Measurements from ENCODE around the gene UBE2S.

- TF ChIP-seq MYNN (tag by site-specific recombination; IDR thresholded peaks at IDR 0.05; ENCODE audit: borderline replicate concordance) (no peak), CTCF (tag by site-specific recombination; IDR thresholded peaks at IDR 0.05) (no peak), ZNF423 (tag by site-specific recombination; IDR thresholded peaks at IDR 0.05) (no peak), KLF16 (tag by site-specific recombination; IDR thresholded peaks at IDR 0.05) (no peak), ZNF280D (tag by site-specific recombination; IDR thresholded peaks at IDR 0.05) (no peak)
These were observed 52.3 kb downstream of the UBE2S start for GRCh38 chr19:55355213-55355821.

Measured in HEK293 (cell line).